BJ (cell line): Measurements from ENCODE around the gene SLC6A6. TPM values are rescaled to one million over a fixed set of nuclear protein-coding genes. Genes with fewer than 3 reads are reported as not detected.

Source experiments
- CTCF ChIA-PET: fragments of 350-600 bp; formaldehyde crosslinking; extraction: SDS; loops from one replicate; lab custom pipeline; 2021; ENCODE audit warnings: antibody characterized with exemption, inconsistent platforms; lab: Yijun Ruan, JAX
- POLR2A ChIA-PET: fragments of 300-600 bp; sonication (Branson Sonifier 250); formaldehyde crosslinking; extraction: SDS; loops from one replicate; lab custom pipeline; 2021; ENCODE audit warnings: antibody characterized with exemption; lab: Charles Lee
- DNase-seq: peaks from one replicate; pipeline ENCODE4 v3.0.0-alpha.2; 2011; ENCODE audit warnings: low read depth
- H3K27me3 ChIP-seq: 2 replicates; pipeline ENCODE4 v1.6.0; 2011; ENCODE audit warnings: low read length; ENCODE audit not compliant: control insufficient read depth, insufficient read depth
- H3K36me3 ChIP-seq: 2 replicates; pipeline ENCODE4 v1.5.1; 2011; ENCODE audit warnings: low read length; ENCODE audit not compliant: control insufficient read depth, insufficient read depth
- H3K4me3 ChIP-seq: 2 replicates; pipeline ENCODE4 v1.5.1; 2011; ENCODE audit warnings: low read depth, mild to moderate bottlenecking, control low read depth, low read length
- CTCF ChIP-seq: IDR thresholded peaks from 2 replicates; pipeline ENCODE4 v1.5.1; 2011; ENCODE audit warnings: low read depth, mild to moderate bottlenecking, control low read depth, inconsistent platforms, low read length, moderate library complexity; ENCODE audit not compliant: insufficient read depth
- polyA plus RNA-seq: library from polyadenylated mRNA; depleted of rRNA; stranded (reverse); fragments of >200 nt; gene quantifications from 2 replicates; pipeline ENCODE4 v1.2.3, GENCODE V29; 2011

SLC6A6 gene
- polyA plus RNA-seq, 1 experiment, result 114 TPM

GRCh38 chr3:14392803-14393319 is 9.5 kb upstream of the SLC6A6 start:
- ChIA-PET CTCF (interaction anchor here (0.9 to 1.2 kb wide), 2 partner anchors 9 to 40 kb away, joined by 3 to 5 read pairs; no protein-coding TSS in a partner anchor), POLR2A (no interaction called here)
- no peak for DNase-seq

GRCh38 chr3:14393440-14394106 is 8.8 kb upstream of the SLC6A6 start:
- H3K36me3 ChIP-seq, result no peaks in the 10 kb centered on the region
- ChIA-PET POLR2A (interaction anchor here (0.6 to 0.9 kb wide), 2 partner anchors 159 to 183 kb away, joined by 3 to 4 read pairs; no protein-coding TSS in a partner anchor), CTCF (interaction anchor here (0.9 to 1.2 kb wide), 4 partner anchors 10 to 133 kb away, joined by 3 to 4 read pairs (median 3); no protein-coding TSS in a partner anchor)
- H3K27me3 ChIP-seq, result no peaks in the 10 kb centered on the region; the same call in 1 of the 2 replicates
- peak; percentile 51 for DNase-seq
- H3K4me3 ChIP-seq, result no peak overlapping the region
- TF ChIP-seq CTCF, result peak; percentile 22; the same call in 1 of the 2 replicates

More at GRCh38 chr3:14392803-14393319, 9.5 kb upstream of the SLC6A6 start:
- no peaks in the 10 kb centered on the region; the same call in 1 of the 2 replicates for H3K27me3 ChIP-seq
- no peak for TF ChIP-seq CTCF
- no peaks in the 10 kb centered on the region for H3K36me3 ChIP-seq
- H3K4me3 ChIP-seq, result no peak overlapping the region

GRCh38 chr3:14396031-14396692 is 6.2 kb upstream of the SLC6A6 start:
- Histone ChIP-seq H3K36me3 (no peaks in the 10 kb centered on the region), H3K4me3 (no peak overlapping the region), H3K27me3 (no peaks in the 10 kb centered on the region; the same call in 1 of the 2 replicates)
- no peak for DNase-seq
- no peak for TF ChIP-seq CTCF
- POLR2A ChIA-PET, result no interaction called here
- CTCF ChIA-PET, result no interaction called here

- ChIA-PET POLR2A (no interaction called here), CTCF (no interaction called here)
- DNase-seq, result no peak
- H3K4me3 ChIP-seq, result no peak overlapping the region
- no peaks in the 10 kb centered on the region; the same call in 1 of the 2 replicates for H3K27me3 ChIP-seq
- TF ChIP-seq CTCF, result no peak
- H3K36me3 ChIP-seq, result no peaks in the 10 kb centered on the region
Observed at GRCh38 chr3:14397046-14397445, 5.4 kb upstream of the SLC6A6 start.

GRCh38 chr3:14397531-14397930 is 4.9 kb upstream of the SLC6A6 start:
- CTCF ChIA-PET, result interaction anchor here (1.3 kb wide), 1 partner anchor 51 kb away, joined by 3 read pairs; no protein-coding TSS in a partner anchor

More at GRCh38 chr3:14397531-14397930, 4.9 kb upstream of the SLC6A6 start:
- no peak for DNase-seq
- TF ChIP-seq CTCF, result no peak
- Histone ChIP-seq H3K36me3 (no peaks in the 10 kb centered on the region), H3K27me3 (no peaks in the 10 kb centered on the region; the same call in 1 of the 2 replicates), H3K4me3 (no peak overlapping the region)
- POLR2A ChIA-PET, result no interaction called here
